Measurements from ENCODE around the gene EXPH5.
"Not testable (repeated sequence)": the region's sequence is repeated elsewhere in the genome, so short reads cannot be mapped to it uniquely, and the experiment has no call there.

EXPH5 gene

GRCh38 chr11:108597736-108598355, 4.3 kb upstream of the EXPH5 start:
- DNase-seq = no peak

GRCh38 chr11:108596701-108597100, 3.1 kb upstream of the EXPH5 start:
- DNase-seq = no peak

GRCh38 chr11:108593923-108594434, 411 bp upstream of the EXPH5 start:
- DNase-seq = no peak

- no peak for DNase-seq
These were observed 866 bp downstream of the EXPH5 start for GRCh38 chr11:108592591-108593213.

GRCh38 chr11:108591893-108592292, 1.7 kb downstream of the EXPH5 start:
- no peak for DNase-seq

- DNase-seq = no peak
These were observed 4.4 kb downstream of the EXPH5 start for GRCh38 chr11:108589136-108589535.

GRCh38 chr11:108588287-108588686, 5.3 kb downstream of the EXPH5 start:
- no peak for DNase-seq

GRCh38 chr11:108587109-108587508, 6.5 kb downstream of the EXPH5 start:
- DNase-seq = no peak

GRCh38 chr11:108586600-108586999, 7.0 kb downstream of the EXPH5 start:
- DNase-seq = no peak

- DNase-seq = not testable (repeated sequence)
These were observed 7.4 kb downstream of the EXPH5 start for GRCh38 chr11:108586185-108586584.

- no peak for DNase-seq
These were observed 8.6 kb downstream of the EXPH5 start for GRCh38 chr11:108584973-108585372.

GRCh38 chr11:108580645-108581044, 12.9 kb downstream of the EXPH5 start:
- no peak for DNase-seq

GRCh38 chr11:108580043-108580442, 13.5 kb downstream of the EXPH5 start:
- DNase-seq = no peak

GRCh38 chr11:108576523-108576922, 17.0 kb downstream of the EXPH5 start:
- DNase-seq = no peak

GRCh38 chr11:108574675-108575074, 18.9 kb downstream of the EXPH5 start:
- DNase-seq = no peak

GRCh38 chr11:108571001-108571400, 22.6 kb downstream of the EXPH5 start:
- no peak for DNase-seq

GRCh38 chr11:108569896-108570295, 23.7 kb downstream of the EXPH5 start:
- DNase-seq = no peak

- peak; percentile 92 to 95 for DNase-seq
These were observed 25.2 kb downstream of the EXPH5 start for GRCh38 chr11:108568195-108568858.

- peak in 1 of 2 experiments; percentile 66 for DNase-seq
These were observed 27.9 kb downstream of the EXPH5 start for GRCh38 chr11:108565653-108566052.

GRCh38 chr11:108562746-108563581, 30.6 kb downstream of the EXPH5 start:
- DNase-seq = no peak

- no peak for DNase-seq
These were observed 32.0 kb downstream of the EXPH5 start for GRCh38 chr11:108561535-108561991.

- DNase-seq = no peak
These were observed 33.7 kb downstream of the EXPH5 start for GRCh38 chr11:108559904-108560303.

- no peak for DNase-seq
These were observed 34.2 kb downstream of the EXPH5 start for GRCh38 chr11:108559340-108559739.

All from cerebellar nuclear complex (tissue), 1 donor.